ENCODE results near the gene PCGF6.

Gene PCGF6

DNA sequence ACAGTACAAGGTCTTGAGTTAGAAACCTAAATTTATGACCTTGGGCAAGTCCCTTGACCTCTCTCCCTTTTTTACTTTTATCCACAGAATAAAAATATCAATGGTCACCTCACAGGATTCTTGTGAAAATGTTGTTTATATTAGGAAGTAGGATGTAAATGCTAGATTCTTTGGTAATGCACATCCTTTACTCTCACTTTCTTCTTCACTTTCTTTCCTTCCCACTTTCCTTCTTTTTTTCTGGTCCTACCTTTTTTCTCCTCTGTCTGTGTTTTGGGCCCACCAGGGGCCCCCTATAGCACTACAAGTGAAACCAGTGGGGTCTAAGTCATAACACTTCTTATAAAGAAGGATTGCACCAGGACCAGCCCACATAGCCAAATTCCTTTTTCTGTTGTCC lies 93.1 kb downstream of the PCGF6 start:
- DNase-seq (ENCODE audit: low read depth in 1 of 2, low spot score in 1 of 2), result no peak

DNA sequence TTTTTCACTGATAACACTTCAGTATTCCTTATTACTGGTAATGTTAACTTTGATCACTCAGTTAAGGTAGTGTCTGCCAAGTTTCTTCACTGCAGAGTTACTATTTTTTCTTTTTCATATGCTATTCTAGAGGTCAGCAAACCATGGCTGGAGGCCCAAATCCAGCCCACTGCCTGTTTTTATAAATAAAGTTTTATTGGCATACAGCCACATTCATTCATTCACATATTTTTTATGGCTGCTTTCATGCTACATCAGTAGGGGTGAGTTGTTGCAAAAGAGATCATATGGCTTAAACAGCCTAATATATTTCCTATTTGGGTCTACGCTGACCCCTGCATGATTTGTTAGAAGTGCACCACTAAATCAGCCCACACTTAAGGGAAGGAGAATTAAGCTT lies 94.3 kb downstream of the PCGF6 start:
- DNase-seq (ENCODE audit: low read depth in 1 of 2, low spot score in 1 of 2), result no peak

DNA sequence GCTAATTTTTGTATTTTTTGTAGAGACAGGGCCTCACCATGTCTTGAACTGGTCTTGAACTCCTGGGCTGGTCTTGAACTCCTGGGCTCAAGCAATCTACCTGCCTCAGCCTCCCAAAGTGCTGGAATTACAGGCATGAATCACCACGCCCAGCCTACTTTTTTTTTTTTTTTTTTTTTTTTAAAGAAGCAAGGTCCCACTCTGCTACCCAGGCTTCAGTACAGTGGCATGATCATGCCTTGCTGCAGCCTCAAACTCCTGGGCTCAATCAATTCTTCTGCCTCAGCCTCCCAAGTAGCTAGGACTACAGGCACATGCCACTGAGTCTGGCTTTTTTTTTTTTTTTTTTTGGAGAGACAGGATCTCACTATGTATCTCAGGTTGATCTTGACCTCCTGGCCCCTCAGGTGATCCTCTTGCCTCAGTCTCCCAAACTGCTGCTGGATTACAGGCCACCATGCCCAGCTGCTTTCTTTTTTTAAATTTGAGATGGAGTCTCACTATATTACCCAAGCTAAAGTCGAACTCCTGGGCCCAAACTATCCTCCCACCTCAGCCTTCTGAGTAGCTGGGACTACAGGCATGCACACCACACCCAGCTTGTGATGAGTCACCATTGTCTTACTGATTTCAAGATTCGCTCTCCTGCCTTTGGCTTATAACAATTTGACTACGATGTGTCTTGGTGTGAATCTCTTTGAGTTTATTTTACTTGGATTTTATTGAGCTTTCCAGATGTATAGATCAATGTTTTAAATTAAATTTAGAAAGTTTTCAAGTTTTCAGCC lies 96.2 kb downstream of the PCGF6 start:
- DNase-seq (ENCODE audit: low read depth in 1 of 2, low spot score in 1 of 2), result no peak

DNA sequence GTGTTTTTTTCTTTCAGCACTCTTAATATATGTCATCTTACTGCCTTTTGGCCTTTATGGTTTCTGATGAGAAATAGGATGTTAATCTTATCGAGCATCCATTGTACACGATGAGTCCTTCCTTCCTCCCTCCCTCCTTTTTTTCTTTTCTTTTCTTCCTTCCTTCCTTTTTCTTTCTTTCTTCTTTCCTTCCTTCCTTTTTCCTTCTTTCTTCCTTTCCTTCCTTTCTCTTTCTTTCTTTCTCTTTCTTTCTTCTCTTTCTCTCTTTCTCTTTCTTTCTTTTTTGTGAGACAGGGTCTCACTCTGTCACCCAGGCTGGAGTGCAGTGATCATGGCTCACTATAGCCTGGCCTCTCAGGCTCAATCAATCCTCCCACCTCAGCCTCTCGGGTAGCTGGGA lies 96.8 kb downstream of the PCGF6 start:
- no peak for DNase-seq (ENCODE audit: low read depth in 1 of 2, low spot score in 1 of 2)
